Testis (tissue), 3 donors: ENCODE data around the gene HOXA10. TPM values are rescaled to one million over a fixed set of nuclear protein-coding genes. Genes with fewer than 3 reads are reported as not detected.

Source experiments
- DNase-seq: peaks from one replicate; pipeline ENCODE4 v3.0.0-alpha.2; 2019
- H3K27ac ChIP-seq, 2 donors: fragments of 200-600 bp; sonication (generic); one replicate each; pipeline ENCODE4 v1.5.1; 2019
- H3K27me3 ChIP-seq: fragments of 200-600 bp; sonication (generic); one replicate; pipeline ENCODE4 v1.5.1; 2019
- H3K36me3 ChIP-seq: fragments of 200-600 bp; sonication (generic); one replicate; pipeline ENCODE4 v1.5.1; 2017; ENCODE audit warnings: low read depth; ENCODE audit errors: missing control alignments
- H3K4me1 ChIP-seq: fragments of 200-600 bp; sonication (generic); one replicate; pipeline ENCODE4 v1.5.1; 2019
- H3K4me3 ChIP-seq, 2 donors: fragments of 200-600 bp; sonication (generic); one replicate each; pipeline ENCODE4 v1.5.1; 2017 to 2019
- H3K9me3 ChIP-seq: fragments of 200-600 bp; sonication (generic); one replicate; pipeline ENCODE4 v1.5.1; 2017
- POLR2A ChIP-seq: fragments of 450-650 bp; IDR thresholded peaks from one replicate; pipeline ENCODE4 v1.6.1; 2017; ENCODE audit warnings: antibody characterized with exemption, mild to moderate bottlenecking, moderate library complexity
- WGBS, 2 donors: methylation state at CpG; one replicate each; pipeline ENCODE4 v1.1.5; 2018; 5-methylcytosine and 5-hydroxymethylcytosine counted together
- intact Hi-C: fragments of 100-400 bp; cut with DNase I; formaldehyde crosslinking; loops from one replicate; pipeline ENCODE4 v1.15.1; 2023; ENCODE audit warnings: low total_unique reads
- polyA plus RNA-seq: library from polyadenylated mRNA; stranded (reverse); fragments of 350-450 nt; fragmentation: Illumina TruSeq; extraction: RNeasy Lipid Tissue Mini Kit (QIAGEN cat#74804); gene quantifications from one replicate; pipeline ENCODE4 v1.2.3, GENCODE V29; 2014; ENCODE audit warnings: low read depth, low replicate concordance; ENCODE audit not compliant: insufficient read depth
- total RNA-seq, 2 donors: library from RNA; depleted of rRNA; stranded (reverse); fragments of >200 nt; gene quantifications; one replicate each; pipeline ENCODE4 v1.2.3, GENCODE V29; 2016
- TF ChIP-seq, protein P1 (sequence below), 3 experiments: fragments of 450-650 bp in 2 of 3; fragments of 200-600 bp in 1 of 3; sonication (generic) in 1 of 3; IDR thresholded peaks; one replicate each; pipeline ENCODE4 v1.5.1; 2016 to 2019; ENCODE audit warnings: antibody characterized with exemption in 3 of 3, mild to moderate bottlenecking in 2 of 3, moderate library complexity in 1 of 3

HOXA10 gene
- total and polyA plus RNA-seq, 3 donors from 2014 or later: 0.31 to 1.8 (median 1.6) TPM

DNA sequence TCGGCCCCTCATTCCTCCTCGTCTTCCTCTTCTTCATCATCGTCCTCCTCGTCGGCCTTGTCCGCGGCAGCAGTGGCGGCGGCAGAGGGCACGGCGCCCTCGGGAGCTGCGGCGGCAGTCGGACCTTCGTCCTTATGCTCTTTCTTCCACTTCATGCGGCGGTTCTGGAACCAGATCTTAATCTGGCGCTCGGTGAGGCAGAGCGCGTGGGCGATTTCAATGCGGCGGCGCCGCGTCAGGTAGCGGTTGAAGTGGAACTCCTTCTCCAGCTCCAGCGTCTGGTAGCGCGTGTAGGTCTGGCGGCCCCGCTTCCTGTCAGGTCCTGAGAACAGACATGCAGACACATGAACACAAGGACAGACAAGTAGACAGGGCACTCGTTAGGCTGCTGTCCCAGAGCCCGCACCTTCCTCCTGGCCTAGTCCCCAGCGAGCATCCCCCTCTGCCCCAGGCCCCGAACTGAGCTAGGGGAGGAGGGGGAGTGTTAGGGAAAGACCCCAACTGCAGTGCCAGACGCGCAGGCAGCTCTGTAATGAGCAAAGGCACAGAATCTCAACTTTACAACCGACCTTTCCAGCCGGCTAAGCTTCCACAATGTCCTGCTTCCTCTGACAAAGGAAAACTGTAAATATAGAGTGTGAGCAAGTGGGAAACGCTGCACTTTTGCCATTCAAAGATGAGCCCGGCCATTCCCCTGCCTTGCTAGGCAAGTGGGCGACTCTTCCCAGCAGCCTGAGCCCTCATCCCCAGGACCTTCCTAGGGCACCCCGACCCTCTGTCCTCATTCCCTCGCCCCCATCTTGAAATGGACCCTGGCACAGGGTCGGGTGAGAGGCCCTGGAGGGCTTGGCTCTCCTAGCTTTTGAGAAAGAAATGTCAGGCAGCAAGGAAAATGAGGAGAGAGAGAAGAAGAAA lies 19.0 kb downstream of the HOXA10 start:
- H3K9me3 ChIP-seq: no peaks in the 10 kb centered on the region
- intact Hi-C loops: no loop called here

DNA sequence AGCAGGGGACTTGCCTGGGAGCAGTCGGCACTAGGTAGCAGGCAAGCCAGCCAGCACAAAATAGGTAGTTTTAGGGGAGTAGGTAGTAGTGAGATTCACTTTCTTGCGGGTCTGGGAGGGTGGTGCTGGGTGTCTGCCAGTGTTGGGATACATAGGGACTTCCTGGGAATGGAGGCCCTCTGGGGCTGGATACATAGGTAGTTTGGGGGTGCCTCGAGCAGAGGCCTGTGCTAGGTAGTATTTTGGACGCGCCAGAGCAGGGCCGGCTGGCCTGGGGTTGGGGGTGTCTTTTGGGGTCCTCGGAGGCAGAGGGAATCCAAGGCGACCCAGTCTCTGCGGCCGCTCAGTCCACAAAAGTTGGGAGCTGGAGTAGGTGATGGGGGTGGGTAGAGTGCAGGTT lies 19.8 kb downstream of the HOXA10 start:
- no peak overlapping the region for H3K27ac ChIP-seq
- H3K36me3 ChIP-seq: no peaks in the 10 kb centered on the region
- H3K9me3 ChIP-seq: no peaks in the 10 kb centered on the region
- TF ChIP-seq POLR2A: no peak
- TF ChIP-seq, protein P1, sequence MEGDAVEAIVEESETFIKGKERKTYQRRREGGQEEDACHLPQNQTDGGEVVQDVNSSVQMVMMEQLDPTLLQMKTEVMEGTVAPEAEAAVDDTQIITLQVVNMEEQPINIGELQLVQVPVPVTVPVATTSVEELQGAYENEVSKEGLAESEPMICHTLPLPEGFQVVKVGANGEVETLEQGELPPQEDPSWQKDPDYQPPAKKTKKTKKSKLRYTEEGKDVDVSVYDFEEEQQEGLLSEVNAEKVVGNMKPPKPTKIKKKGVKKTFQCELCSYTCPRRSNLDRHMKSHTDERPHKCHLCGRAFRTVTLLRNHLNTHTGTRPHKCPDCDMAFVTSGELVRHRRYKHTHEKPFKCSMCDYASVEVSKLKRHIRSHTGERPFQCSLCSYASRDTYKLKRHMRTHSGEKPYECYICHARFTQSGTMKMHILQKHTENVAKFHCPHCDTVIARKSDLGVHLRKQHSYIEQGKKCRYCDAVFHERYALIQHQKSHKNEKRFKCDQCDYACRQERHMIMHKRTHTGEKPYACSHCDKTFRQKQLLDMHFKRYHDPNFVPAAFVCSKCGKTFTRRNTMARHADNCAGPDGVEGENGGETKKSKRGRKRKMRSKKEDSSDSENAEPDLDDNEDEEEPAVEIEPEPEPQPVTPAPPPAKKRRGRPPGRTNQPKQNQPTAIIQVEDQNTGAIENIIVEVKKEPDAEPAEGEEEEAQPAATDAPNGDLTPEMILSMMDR (IDR thresholded peaks at IDR 0.05): no peak
- H3K4me1 ChIP-seq: peaks cover 7% of the 10 kb centered on the region
- intact Hi-C loops: no loop called here
- WGBS, 2 donors: 44 to 56% methylated on average over 10 of the region's 10 CpGs
- H3K27me3 ChIP-seq: peaks cover 14% of the 10 kb centered on the region
- peak; percentile 6 for DNase-seq
- no peak overlapping the region for H3K4me3 ChIP-seq

More for the DNA sequence above, 19.0 kb downstream of the HOXA10 start:
- peaks cover 14% of the 10 kb centered on the region for H3K27me3 ChIP-seq
- H3K27ac ChIP-seq: no peak overlapping the region
- H3K4me1 ChIP-seq: peaks cover 7% of the 10 kb centered on the region
- no peak overlapping the region for H3K4me3 ChIP-seq
- no peaks in the 10 kb centered on the region for H3K36me3 ChIP-seq
- WGBS, 2 donors: 5 to 12% methylated on average over 45 to 48 of the region's 48 CpGs
- DNase-seq: peak; percentile 10
- no peak for TF ChIP-seq POLR2A
- TF ChIP-seq, protein P1 (IDR thresholded peaks at IDR 0.05): no peak

DNA sequence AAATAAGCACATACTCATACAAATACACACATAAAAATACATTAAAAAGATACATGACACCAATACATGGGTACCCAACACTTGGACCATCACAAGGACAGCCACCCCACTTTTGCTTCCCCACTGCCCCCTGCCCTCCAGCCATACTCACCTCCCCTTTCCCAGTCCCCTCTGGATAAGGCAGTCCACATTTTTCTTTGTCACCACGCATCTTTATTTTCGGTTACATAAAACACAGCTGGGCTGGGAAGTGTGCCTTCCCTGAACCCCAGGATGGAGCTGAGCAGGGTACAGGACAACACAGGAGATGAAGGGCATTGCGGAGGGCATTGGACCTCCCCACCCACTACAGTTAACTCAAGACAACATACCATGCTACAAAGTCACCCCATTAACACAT lies 20.6 kb downstream of the HOXA10 start:
- Histone ChIP-seq H3K27me3 (peaks cover 14% of the 10 kb centered on the region), H3K4me1 (peaks cover 7% of the 10 kb centered on the region), H3K4me3 (no peak overlapping the region), H3K27ac (no peak overlapping the region), H3K9me3 (no peaks in the 10 kb centered on the region), H3K36me3 (no peaks in the 10 kb centered on the region)
- intact Hi-C loops: no loop called here
- TF ChIP-seq, protein P1 (IDR thresholded peaks at IDR 0.05): no peak
- peak; percentile 6 for DNase-seq
- WGBS, 2 donors: 83% methylated on average over 3 of the region's 3 CpGs

DNA sequence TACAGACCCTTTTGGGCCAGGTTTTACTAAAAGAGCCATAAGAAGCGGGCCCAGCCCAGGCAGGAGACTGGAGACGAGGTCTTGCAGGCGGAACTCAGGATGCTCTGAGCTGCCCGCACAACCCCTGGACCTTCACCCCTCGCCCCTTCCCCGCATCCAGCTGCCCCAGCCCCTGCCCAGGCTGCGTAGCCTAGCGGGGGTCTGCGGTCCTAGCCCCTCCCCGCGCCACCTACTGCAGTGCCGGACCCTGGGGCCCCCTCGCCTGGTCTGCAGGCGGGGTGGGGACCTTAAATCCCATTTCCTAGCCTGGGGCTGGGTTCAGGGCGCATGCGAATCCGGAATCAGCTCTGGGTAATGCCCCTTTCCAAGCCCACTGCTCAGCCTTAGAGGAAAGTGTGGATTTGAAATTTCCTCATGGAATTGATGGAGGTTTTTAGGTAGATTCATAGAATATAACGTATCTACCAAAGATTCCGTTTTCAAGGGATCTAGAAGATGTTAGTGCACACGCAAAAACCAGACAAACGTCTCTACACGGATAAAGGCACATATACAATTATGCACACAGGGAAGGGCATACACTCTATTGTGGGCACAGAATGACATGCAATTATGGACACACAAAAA lies 21.2 kb downstream of the HOXA10 start:
- H3K9me3 ChIP-seq: no peaks in the 10 kb centered on the region
- peaks cover 14% of the 10 kb centered on the region for H3K27me3 ChIP-seq
- peaks cover 7% of the 10 kb centered on the region for H3K4me1 ChIP-seq
- H3K36me3 ChIP-seq: no peaks in the 10 kb centered on the region
- intact Hi-C loops: no loop called here
- H3K4me3 ChIP-seq: no peak overlapping the region
- no peak overlapping the region for H3K27ac ChIP-seq
- no peak for DNase-seq
- TF ChIP-seq, protein P1 (IDR thresholded peaks at IDR 0.05): no peak
- TF ChIP-seq POLR2A: no peak
- WGBS, 2 donors: 24 to 56% methylated on average over 8 to 22 of the region's 22 CpGs
